ENCODE measurements around the gene AQR. TPM values are rescaled to one million over a fixed set of nuclear protein-coding genes. Genes with fewer than 3 reads are reported as not detected.

Gene AQR
- total RNA-seq, 2 donors from 2014 or later, result 12.5 to 14.5 TPM

GRCh38 chr15:34828145-34828911 is 141.2 kb downstream of the AQR start:
- H3K27me3 ChIP-seq, result no peaks in the 10 kb centered on the region
- no peak for TF ChIP-seq CTCF (IDR thresholded peaks at IDR 0.05)
- no peak for DNase-seq (ENCODE audit: low spot score)
- H3K4me1 ChIP-seq, result no peaks in the 10 kb centered on the region
- no peaks in the 10 kb centered on the region for H3K36me3 ChIP-seq
- no peaks in the 10 kb centered on the region for H3K9me3 ChIP-seq
- H3K4me3 ChIP-seq, result no peak overlapping the region
- no peak overlapping the region for H3K27ac ChIP-seq

GRCh38 chr15:34821831-34822230 is 147.7 kb downstream of the AQR start:
- Histone ChIP-seq H3K4me1 (no peaks in the 10 kb centered on the region), H3K4me3 (no peak overlapping the region), H3K27me3 (no peaks in the 10 kb centered on the region), H3K27ac (no peak overlapping the region), H3K9me3 (no peaks in the 10 kb centered on the region), H3K36me3 (no peaks in the 10 kb centered on the region)
- no peak for TF ChIP-seq CTCF (IDR thresholded peaks at IDR 0.05)
- no peak for DNase-seq (ENCODE audit: low spot score)

GRCh38 chr15:34820110-34820509 is 149.4 kb downstream of the AQR start:
- DNase-seq (ENCODE audit: low spot score), result no peak
- H3K4me1 ChIP-seq, result no peaks in the 10 kb centered on the region
- no peak overlapping the region for H3K4me3 ChIP-seq
- H3K27me3 ChIP-seq, result no peaks in the 10 kb centered on the region
- no peak for TF ChIP-seq CTCF (IDR thresholded peaks at IDR 0.05)
- no peak overlapping the region for H3K27ac ChIP-seq
- no peaks in the 10 kb centered on the region for H3K9me3 ChIP-seq
- H3K36me3 ChIP-seq, result no peaks in the 10 kb centered on the region

GRCh38 chr15:34818526-34818925 is 151.0 kb downstream of the AQR start:
- H3K27me3 ChIP-seq, result no peaks in the 10 kb centered on the region
- no peak overlapping the region for H3K4me3 ChIP-seq
- no peaks in the 10 kb centered on the region for H3K36me3 ChIP-seq
- TF ChIP-seq CTCF (IDR thresholded peaks at IDR 0.05), result no peak
- H3K27ac ChIP-seq, result no peak overlapping the region
- H3K9me3 ChIP-seq, result no peaks in the 10 kb centered on the region
- no peak for DNase-seq (ENCODE audit: low spot score)
- peaks cover 0 to 3% of the 10 kb centered on the region in 2 donors for H3K4me1 ChIP-seq

GRCh38 chr15:34815836-34816235 is 153.7 kb downstream of the AQR start:
- Histone ChIP-seq H3K27me3 (no peaks in the 10 kb centered on the region), H3K4me3 (no peak overlapping the region), H3K27ac (no peak overlapping the region), H3K36me3 (no peaks in the 10 kb centered on the region), H3K4me1 (peaks cover 0 to 11% of the 10 kb centered on the region in 2 donors), H3K9me3 (no peaks in the 10 kb centered on the region)
- no peak for TF ChIP-seq CTCF (IDR thresholded peaks at IDR 0.05)
- no peak for DNase-seq (ENCODE audit: low spot score)
